ENCODE data around the gene PIP4K2C.
"Not testable (repeated sequence)": the region's sequence is repeated elsewhere in the genome, so short reads cannot be mapped to it uniquely, and the experiment has no call there.

GRCh38 chr12:57646659-57647049 lies 55.7 kb downstream of the PIP4K2C start:
- TF ChIP-seq CTCF, POLR2A (IDR thresholded peaks at IDR 0.05): not testable (repeated sequence)
